HG03558 (cell line): ENCODE measurements around the gene SPG11.
"Not testable (repeated sequence)": the region's sequence is repeated elsewhere in the genome, so short reads cannot be mapped to it uniquely, and the experiment has no call there.

Source experiments
- ATAC-seq: cut with Tn5 transposase; IDR thresholded peaks from one replicate; pipeline ENCODE4 v1.9.1; 2021; ENCODE audit warnings: moderate number of reproducible peaks; ENCODE audit not compliant: unreplicated experiment; ENCODE audit errors: extremely low read depth

SPG11 gene, protein sequence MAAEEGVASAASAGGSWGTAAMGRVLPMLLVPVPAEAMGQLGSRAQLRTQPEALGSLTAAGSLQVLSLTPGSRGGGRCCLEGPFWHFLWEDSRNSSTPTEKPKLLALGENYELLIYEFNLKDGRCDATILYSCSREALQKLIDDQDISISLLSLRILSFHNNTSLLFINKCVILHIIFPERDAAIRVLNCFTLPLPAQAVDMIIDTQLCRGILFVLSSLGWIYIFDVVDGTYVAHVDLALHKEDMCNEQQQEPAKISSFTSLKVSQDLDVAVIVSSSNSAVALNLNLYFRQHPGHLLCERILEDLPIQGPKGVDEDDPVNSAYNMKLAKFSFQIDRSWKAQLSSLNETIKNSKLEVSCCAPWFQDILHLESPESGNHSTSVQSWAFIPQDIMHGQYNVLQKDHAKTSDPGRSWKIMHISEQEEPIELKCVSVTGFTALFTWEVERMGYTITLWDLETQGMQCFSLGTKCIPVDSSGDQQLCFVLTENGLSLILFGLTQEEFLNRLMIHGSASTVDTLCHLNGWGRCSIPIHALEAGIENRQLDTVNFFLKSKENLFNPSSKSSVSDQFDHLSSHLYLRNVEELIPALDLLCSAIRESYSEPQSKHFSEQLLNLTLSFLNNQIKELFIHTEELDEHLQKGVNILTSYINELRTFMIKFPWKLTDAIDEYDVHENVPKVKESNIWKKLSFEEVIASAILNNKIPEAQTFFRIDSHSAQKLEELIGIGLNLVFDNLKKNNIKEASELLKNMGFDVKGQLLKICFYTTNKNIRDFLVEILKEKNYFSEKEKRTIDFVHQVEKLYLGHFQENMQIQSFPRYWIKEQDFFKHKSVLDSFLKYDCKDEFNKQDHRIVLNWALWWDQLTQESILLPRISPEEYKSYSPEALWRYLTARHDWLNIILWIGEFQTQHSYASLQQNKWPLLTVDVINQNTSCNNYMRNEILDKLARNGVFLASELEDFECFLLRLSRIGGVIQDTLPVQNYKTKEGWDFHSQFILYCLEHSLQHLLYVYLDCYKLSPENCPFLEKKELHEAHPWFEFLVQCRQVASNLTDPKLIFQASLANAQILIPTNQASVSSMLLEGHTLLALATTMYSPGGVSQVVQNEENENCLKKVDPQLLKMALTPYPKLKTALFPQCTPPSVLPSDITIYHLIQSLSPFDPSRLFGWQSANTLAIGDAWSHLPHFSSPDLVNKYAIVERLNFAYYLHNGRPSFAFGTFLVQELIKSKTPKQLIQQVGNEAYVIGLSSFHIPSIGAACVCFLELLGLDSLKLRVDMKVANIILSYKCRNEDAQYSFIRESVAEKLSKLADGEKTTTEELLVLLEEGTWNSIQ (N-terminal part only)

DNA sequence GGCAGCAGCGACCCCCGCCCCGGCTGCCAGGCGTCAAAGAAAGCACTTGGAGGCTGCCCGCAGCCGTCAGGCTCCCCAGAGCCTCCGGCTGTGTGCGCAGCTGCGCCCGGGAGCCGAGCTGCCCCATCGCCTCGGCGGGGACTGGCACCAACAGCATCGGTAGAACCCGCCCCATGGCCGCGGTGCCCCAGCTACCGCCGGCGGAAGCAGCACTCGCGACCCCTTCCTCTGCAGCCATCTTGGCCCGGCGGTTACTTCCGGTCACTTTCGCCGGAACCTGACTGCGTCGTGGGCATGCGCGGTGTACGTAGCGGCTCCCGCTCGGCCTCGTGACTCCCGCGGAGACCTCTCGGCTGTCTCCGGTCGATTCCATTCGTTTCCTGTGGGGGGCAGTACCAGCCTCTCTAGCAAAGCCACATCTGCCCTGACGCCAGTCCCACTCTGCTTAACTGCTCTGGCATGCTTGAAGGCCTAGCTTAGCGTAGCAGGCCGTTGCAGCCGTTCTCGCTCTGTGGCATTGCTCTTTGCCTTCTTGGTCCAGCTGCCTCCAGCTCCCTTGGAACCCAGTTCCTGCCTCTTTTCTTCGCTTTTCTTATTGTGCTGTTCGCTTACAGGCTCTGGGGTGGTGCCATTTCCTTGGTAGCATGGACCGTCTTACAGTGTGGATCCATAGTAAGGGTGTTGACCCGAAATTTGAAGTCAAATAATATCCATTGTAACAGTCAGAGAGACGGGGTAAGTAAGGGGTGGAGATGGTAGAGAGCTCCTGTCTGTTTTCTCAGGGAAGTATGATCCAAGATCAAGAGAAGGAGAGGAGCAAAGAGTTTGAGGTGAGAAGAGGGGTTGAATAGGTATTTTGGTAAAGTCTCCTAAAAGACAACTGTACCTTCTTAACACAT lies at the start of gene SPG11:
SPG11 (minus strand) TSS at position 253 of the 899 bp plus-strand sequence; CDS start at position 238, 15 bp downstream.
- peak; percentile 61 for ATAC-seq

DNA sequence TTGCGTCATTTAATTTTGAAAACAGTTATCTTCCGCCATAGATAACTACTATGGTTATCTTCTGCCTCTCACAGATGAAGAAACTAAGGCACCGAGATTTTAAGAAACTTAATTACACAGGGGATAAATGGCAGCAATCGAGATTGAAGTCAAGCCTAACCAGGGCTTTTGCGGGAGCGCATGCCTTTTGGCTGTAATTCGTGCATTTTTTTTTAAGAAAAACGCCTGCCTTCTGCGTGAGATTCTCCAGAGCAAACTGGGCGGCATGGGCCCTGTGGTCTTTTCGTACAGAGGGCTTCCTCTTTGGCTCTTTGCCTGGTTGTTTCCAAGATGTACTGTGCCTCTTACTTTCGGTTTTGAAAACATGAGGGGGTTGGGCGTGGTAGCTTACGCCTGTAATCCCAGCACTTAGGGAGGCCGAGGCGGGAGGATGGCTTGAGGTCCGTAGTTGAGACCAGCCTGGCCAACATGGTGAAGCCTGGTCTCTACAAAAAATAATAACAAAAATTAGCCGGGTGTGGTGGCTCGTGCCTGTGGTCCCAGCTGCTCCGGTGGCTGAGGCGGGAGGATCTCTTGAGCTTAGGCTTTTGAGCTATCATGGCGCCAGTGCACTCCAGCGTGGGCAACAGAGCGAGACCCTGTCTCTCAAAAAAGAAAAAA lies 49.0 kb upstream of the SPG11 start:
- no peak for ATAC-seq

DNA sequence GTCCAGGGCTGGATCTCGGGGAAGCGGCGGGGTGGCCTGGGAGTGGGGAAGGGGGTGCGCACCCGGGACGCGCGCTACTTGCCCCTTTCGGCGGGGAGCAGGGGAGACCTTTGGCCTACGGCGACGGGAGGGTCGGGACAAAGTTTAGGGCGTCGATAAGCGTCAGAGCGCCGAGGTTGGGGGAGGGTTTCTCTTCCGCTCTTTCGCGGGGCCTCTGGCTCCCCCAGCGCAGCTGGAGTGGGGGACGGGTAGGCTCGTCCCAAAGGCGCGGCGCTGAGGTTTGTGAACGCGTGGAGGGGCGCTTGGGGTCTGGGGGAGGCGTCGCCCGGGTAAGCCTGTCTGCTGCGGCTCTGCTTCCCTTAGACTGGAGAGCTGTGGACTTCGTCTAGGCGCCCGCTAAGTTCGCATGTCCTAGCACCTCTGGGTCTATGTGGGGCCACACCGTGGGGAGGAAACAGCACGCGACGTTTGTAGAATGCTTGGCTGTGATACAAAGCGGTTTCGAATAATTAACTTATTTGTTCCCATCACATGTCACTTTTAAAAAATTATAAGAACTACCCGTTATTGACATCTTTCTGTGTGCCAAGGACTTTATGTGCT lies 48.4 kb upstream of the SPG11 start:
- ATAC-seq = no peak

DNA sequence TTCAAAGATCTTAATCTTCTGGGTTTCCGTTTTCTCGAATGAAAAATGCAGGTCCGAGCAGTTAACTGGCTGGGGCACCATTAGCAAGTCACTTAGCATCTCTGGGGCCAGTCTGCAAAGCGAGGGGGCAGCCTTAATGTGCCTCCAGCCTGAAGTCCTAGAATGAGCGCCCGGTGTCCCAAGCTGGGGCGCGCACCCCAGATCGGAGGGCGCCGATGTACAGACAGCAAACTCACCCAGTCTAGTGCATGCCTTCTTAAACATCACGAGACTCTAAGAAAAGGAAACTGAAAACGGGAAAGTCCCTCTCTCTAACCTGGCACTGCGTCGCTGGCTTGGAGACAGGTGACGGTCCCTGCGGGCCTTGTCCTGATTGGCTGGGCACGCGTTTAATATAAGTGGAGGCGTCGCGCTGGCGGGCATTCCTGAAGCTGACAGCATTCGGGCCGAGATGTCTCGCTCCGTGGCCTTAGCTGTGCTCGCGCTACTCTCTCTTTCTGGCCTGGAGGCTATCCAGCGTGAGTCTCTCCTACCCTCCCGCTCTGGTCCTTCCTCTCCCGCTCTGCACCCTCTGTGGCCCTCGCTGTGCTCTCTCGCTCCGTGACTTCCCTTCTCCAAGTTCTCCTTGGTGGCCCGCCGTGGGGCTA lies 47.8 kb upstream of the SPG11 start, which contains the start of the genes B2M and PATL2:
B2M (plus strand) TSS at position 422 of the 647 bp plus-strand sequence; CDS start at position 452, 30 bp downstream.
PATL2 (minus strand) TSS at position 228 of the 647 bp plus-strand sequence. CDS start 34,833 bp downstream, outside the sequence.
- ATAC-seq = peak; percentile 74

DNA sequence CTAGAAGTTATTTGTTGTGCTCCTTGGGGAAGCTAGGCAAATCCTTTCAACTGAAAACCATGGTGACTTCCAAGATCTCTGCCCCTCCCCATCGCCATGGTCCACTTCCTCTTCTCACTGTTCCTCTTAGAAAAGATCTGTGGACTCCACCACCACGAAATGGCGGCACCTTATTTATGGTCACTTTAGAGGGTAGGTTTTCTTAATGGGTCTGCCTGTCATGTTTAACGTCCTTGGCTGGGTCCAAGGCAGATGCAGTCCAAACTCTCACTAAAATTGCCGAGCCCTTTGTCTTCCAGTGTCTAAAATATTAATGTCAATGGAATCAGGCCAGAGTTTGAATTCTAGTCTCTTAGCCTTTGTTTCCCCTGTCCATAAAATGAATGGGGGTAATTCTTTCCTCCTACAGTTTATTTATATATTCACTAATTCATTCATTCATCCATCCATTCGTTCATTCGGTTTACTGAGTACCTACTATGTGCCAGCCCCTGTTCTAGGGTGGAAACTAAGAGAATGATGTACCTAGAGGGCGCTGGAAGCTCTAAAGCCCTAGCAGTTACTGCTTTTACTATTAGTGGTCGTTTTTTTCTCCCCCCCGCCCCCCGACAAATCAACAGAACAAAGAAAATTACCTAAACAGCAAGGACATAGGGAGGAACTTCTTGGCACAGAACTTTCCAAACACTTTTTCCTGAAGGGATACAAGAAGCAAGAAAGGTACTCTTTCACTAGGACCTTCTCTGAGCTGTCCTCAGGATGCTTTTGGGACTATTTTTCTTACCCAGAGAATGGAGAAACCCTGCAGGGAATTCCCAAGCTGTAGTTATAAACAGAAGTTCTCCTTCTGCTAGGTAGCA lies 47.0 kb upstream of the SPG11 start:
- ATAC-seq = no peak

DNA sequence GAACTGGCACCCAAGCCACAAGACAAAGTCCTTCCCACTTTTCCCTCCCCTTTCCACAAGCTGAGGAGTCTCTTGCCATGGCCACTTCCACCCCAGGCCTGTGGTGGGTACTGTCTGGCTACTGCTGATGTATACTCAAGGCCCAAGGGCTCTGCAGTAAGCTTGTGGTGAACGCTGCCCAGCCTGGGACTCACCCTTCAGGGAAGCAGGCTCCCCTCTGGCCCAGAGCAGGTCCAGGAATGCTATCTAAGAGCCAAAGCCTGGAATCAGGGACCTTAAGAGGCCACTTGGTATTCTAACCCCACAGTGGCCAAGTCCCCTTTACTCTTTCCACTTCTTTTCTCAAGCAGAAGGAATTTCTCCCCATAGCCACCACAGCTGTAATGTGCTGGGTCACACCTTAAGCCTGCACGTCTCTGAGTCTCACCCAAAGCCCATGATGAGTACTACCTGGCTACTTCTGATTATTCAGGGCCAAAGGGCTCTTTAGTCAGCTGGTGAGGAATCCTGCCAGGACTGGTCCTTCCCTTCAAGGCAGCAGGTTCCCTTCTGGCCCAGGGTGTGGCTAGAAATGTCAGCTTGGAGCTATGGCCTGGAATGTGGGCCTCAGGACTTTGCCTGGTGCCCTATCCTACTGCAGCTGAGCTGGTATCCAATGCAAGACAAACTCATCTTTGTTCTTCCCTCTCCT lies 43.6 kb upstream of the SPG11 start:
- ATAC-seq = no peak

DNA sequence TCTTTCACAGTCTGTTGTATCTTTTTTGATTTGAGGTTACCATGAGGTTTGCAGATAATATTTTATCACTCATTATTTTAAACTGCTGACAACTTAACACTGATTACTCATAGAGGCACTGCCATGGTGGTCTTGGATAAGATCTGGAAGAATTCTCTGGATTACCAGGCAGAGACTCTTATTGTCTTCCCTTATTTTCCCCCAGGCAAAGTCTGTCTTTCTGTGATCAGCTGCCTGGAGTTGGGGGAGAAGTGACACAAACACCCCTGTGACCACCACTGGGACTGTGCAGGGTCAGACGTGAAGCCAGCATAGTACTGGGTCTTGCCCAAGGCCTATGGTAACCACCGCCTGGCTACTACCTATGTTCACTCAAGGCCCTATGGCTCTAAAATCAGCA lies 42.9 kb upstream of the SPG11 start:
- ATAC-seq = no peak

DNA sequence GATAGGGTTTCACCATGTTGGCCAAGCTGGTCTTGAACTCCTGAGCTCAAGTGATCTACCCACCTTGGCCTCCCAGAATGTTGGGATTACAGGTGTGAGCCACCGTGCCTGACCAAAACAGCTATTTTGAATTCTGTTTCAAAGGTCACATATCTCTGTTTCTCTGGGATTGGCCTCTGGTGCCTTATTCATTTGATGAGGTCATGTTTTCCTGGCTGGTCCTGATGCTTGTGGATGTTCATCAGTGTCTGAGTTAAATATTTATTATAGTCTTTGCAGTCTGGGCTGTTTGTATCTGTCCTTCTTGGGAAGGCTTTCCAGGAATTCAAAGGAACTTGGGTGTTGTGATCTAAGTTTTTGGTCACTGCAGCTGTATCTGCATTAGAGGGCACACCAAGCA lies 42.5 kb upstream of the SPG11 start:
- ATAC-seq = no peak

DNA sequence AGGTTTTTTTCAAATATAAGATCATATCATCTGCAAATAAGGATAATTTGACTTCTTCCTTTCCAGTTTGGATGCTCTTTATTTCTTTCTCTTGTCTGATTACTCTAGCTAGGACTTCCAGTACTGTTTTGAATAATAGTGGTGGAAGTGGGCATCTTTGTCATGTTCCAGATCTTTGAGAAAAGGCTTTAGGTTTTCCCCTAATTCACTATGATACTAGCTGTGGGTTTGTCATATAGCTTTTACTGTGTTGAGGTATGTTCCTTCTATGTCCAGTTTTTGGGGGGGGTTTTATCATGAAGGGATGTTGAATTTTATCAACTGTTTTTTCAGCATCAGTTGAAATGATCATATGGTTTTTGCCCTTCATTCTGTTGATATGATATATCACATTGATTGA lies 37.2 kb upstream of the SPG11 start:
- ATAC-seq = not testable (repeated sequence)

DNA sequence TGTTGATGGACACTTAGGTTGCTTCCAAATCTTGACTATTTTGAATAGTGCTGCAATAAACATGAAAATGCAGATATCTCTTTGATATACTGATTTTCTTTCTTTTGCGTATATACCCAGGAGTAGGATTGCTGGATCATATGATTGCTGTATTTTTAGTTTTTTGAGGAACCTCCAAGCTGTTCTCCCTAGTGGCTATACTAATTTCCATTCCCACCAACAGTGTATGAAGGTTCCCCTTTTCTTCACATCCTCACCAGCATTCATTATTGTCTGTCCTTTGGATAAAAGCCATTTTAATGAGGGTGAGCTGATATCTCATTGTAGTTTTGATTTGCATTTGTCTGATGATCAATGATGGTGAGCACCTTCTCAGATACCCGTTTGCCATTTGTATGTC lies 35.2 kb upstream of the SPG11 start:
- no peak for ATAC-seq

DNA sequence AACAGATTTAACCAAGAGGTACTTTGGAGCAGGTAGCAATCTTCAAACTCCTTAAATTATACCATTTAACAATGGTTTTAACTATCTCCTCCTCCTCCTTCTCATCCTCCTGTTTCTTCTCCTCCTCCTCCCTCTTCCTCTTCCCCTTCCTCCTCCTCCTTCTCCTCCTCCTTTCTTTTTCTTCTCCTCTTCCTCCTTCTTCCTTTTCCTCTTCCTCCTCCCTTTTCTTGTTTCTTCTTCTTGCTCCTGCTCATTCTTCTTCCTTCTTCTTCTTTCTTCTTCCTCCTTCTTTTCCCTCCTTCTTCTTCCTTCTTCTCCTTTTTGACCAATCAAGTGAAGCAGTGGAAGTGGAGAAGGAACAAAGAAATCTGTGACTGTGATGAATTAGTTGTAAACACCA lies 33.6 kb upstream of the SPG11 start:
- no peak for ATAC-seq

DNA sequence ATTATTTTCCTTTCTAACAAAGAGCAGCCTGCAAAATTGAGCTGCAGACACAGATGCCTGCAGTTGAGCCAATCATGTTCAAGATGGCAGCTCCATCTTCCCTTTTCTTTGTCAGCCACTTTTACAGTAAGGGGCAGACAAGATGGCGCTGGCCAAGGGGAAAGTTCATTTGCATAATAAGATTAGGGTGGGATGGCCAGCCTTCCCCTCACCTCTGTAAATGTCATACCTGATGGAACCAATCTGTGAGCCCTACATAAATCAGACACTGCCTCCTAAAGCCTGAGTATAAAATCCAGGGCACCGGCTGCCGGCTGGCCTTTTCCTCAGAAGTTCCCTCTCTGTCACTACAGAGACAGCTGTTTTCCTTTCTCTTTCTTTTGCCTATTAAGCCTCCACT lies 31.8 kb upstream of the SPG11 start:
- ATAC-seq = no peak

DNA sequence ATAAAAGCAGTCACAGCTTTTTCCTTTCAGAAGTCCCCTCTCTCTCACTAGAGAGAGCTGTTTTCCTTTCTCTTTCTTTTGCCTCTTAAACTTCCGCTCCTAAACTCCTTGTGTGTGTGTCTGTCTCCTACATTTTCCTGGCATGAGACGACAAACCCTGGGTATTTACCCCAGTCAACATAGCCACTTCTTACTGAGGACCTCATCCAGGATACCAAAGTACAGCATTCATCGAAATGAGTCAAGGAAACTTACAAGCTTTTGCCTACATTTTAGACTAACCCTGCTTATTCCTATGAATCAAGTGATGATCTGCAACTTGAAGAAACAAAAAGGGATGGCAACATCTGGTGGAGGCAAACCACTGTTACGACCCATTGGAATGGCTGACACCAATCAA lies 31.0 kb upstream of the SPG11 start:
- ATAC-seq = no peak

DNA sequence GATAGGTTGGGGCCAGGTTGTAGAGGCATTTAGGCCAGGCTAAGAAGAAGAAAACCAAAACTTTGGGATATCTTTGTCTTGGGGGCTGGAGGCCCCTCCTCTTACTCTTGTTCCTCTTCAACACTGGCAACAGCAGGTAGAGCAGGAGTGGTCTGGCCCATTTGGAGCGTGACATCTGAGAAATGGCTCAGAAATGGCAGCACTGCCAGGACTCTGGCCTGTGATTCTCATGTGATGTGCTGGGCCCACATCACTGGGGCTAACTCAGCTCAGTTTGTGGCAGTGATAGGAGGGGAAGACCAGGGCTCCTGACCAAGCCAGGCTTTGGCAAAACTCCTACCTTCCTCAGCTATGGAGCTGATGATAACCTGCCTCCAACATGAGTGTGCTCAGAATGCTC lies 29.2 kb upstream of the SPG11 start:
- ATAC-seq = no peak

DNA sequence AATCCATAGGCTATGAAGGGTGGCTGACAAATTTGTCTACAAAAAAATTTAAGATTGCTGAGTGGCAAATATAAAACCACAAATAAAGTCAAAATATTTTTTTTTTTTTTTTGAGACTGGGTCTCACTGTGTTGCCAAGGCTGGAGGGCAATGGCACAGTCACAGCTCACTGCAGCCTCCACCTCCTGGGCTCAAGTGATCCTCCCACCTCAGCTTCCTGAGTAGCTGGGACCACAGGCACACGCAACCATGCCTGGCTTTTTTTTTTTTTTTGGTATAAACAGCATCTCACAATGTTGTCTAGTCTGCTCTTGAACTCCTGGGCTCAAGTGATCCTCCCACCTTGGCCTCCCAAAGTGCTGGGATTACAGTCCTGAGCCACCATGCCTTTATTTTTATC lies 26.8 kb upstream of the SPG11 start:
- ATAC-seq = not testable (repeated sequence)

DNA sequence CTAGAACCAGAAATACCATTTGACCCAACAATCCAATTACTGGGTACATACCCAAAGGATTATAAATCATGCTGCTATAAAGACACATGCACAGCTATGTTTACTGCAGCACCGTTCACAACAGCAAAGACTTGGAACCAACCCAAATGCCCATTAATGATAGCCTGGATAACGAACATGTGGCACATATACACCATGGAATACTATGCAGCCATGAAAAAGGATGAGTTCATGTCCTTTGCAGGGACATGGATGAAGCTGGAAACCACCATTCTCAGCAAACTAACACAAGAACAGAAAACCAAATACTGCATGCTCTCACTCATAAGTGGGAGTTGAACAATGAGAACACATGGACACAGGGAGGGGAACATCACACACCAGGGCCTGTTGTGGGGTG lies 25.9 kb upstream of the SPG11 start:
- ATAC-seq = not testable (repeated sequence)
